A673 (cell line): Measurements from ENCODE around the gene ACP1.

Experiments
- CTCF ChIP-seq: fragments of 300-800, 200-600 bp; sonication (generic); conservative IDR thresholded peaks from 2 replicates; pipeline ENCODE4 v1.5.1; 2017; ENCODE audit warnings: low read depth, mild to moderate bottlenecking, antibody characterized with exemption, low read length, moderate library complexity, mixed read lengths
- EZH2 ChIP-seq: fragments of 200-600 bp; sonication (generic); IDR thresholded peaks from 2 replicates; pipeline ENCODE4 v1.6.1; 2017; ENCODE audit warnings: borderline replicate concordance, low read depth, mild to moderate bottlenecking, mixed read lengths, antibody characterized with exemption, low read length; ENCODE audit not compliant: poor library complexity, severe bottlenecking

- no peak for TF ChIP-seq CTCF
- TF ChIP-seq EZH2 = no peak
Observed at GRCh38 chr2:223451-223850, 41.3 kb upstream of the ACP1 start.
